Liver (tissue), 9 donors: ENCODE measurements around the gene GATA6. TPM values are rescaled to one million over a fixed set of nuclear protein-coding genes. Genes with fewer than 3 reads are reported as not detected.

Source experiments
- DNase-seq: peaks from one replicate; pipeline ENCODE4 v3.0.0-alpha.2; 2017; ENCODE audit warnings: low spot score
- H3K27ac ChIP-seq, 2 donors: one replicate each; pipeline ENCODE4 v1.7.0; 2013; ENCODE audit warnings: inconsistent platforms in 2 of 2, low read length in 2 of 2, control low read depth in 1 of 2, low read depth in 1 of 2, mild to moderate bottlenecking in 1 of 2
- H3K27me3 ChIP-seq, 4 donors: one replicate each; pipeline versions ENCODE4 v1.6.1 to v1.7.0; 2013; ENCODE audit warnings: low read length in 3 of 4, inconsistent platforms in 1 of 4, mild to moderate bottlenecking in 1 of 4, moderate library complexity in 1 of 4; ENCODE audit not compliant: control insufficient read depth in 4 of 4, insufficient read depth in 4 of 4
- H3K36me3 ChIP-seq, 4 donors: one replicate each; pipeline versions ENCODE4 v1.6.1 to v1.7.0; 2013; ENCODE audit warnings: low read length in 3 of 4, mild to moderate bottlenecking in 3 of 4, low read depth in 1 of 4, moderate library complexity in 1 of 4; ENCODE audit not compliant: control insufficient read depth in 4 of 4, insufficient read depth in 3 of 4
- H3K4me1 ChIP-seq, 4 donors: one replicate each; pipeline versions ENCODE4 v1.6.1 to v1.7.0; 2013; ENCODE audit warnings: low read length in 3 of 4, mild to moderate bottlenecking in 3 of 4, moderate library complexity in 1 of 4; ENCODE audit not compliant: control insufficient read depth in 4 of 4, insufficient read depth in 4 of 4
- H3K4me3 ChIP-seq, 3 donors: one replicate each; pipeline versions ENCODE4 v1.6.1 to v1.7.0; 2013; ENCODE audit warnings: low read length in 3 of 3, control low read depth in 1 of 3, low read depth in 1 of 3, mild to moderate bottlenecking in 1 of 3
- H3K9ac ChIP-seq, 2 donors: one replicate each; pipeline ENCODE4 v1.7.0; 2013; ENCODE audit warnings: low read length in 2 of 2, mild to moderate bottlenecking in 2 of 2, moderate library complexity in 2 of 2, control low read depth in 1 of 2, low read depth in 1 of 2
- H3K9me3 ChIP-seq, 4 donors: one replicate each; pipeline versions ENCODE4 v1.6.1 to v1.7.0; 2013; ENCODE audit warnings: low read length in 3 of 4; ENCODE audit not compliant: control insufficient read depth in 4 of 4
- ATF3 ChIP-seq: IDR thresholded peaks from 2 replicates; pipeline ENCODE4 v1.6.1; 2016; ENCODE audit warnings: antibody characterized with exemption
- FOXA1 ChIP-seq: IDR thresholded peaks from 2 replicates; pipeline ENCODE4 v1.6.1; 2016; ENCODE audit warnings: antibody characterized with exemption
- FOXA2 ChIP-seq: IDR thresholded peaks from 2 replicates; pipeline ENCODE4 v1.6.1; 2016; ENCODE audit warnings: antibody characterized with exemption
- GABPA ChIP-seq, 2 donors: IDR thresholded peaks in 1 of 2; conservative IDR thresholded peaks in 1 of 2; 2 replicates each; pipeline ENCODE4 v1.6.1; 2016; ENCODE audit warnings: antibody characterized with exemption in 2 of 2, mild to moderate bottlenecking in 1 of 2, moderate library complexity in 1 of 2
- HNF4A ChIP-seq, 2 donors: conservative IDR thresholded peaks; 2 replicates each; pipeline ENCODE4 v1.6.1; 2016; ENCODE audit warnings: antibody characterized with exemption in 2 of 2, mild to moderate bottlenecking in 2 of 2
- HNF4G ChIP-seq: IDR thresholded peaks from 2 replicates; pipeline ENCODE4 v1.6.1; 2016; ENCODE audit warnings: antibody characterized with exemption
- JUND ChIP-seq, 2 donors: IDR thresholded peaks; 2 replicates each; pipeline ENCODE4 v1.6.1; 2016; ENCODE audit warnings: antibody characterized with exemption in 2 of 2
- MAX ChIP-seq: IDR thresholded peaks from 2 replicates; pipeline ENCODE4 v1.6.1; 2016; ENCODE audit warnings: antibody characterized with exemption
- NR2F2 ChIP-seq: IDR thresholded peaks from 2 replicates; pipeline ENCODE4 v1.6.1; 2016; ENCODE audit warnings: antibody characterized with exemption
- RAD21 ChIP-seq, 2 donors: IDR thresholded peaks; 2 replicates each; pipeline ENCODE4 v1.6.1; 2016; ENCODE audit warnings: antibody characterized with exemption in 2 of 2, mild to moderate bottlenecking in 2 of 2
- RXRA ChIP-seq, 2 donors: IDR thresholded peaks; 2 replicates each; pipeline ENCODE4 v1.6.1; 2017 to 2018; ENCODE audit warnings: antibody characterized with exemption in 2 of 2, mild to moderate bottlenecking in 1 of 2
- SP1 ChIP-seq: IDR thresholded peaks from 2 replicates; pipeline ENCODE4 v1.6.1; 2018; ENCODE audit warnings: antibody characterized with exemption, mild to moderate bottlenecking
- TAF1 ChIP-seq: conservative IDR thresholded peaks from 2 replicates; pipeline ENCODE4 v1.6.1; 2016; ENCODE audit warnings: antibody characterized with exemption, mild to moderate bottlenecking
- YY1 ChIP-seq: IDR thresholded peaks from 2 replicates; pipeline ENCODE4 v1.6.1; 2016; ENCODE audit warnings: antibody characterized with exemption, mild to moderate bottlenecking
- ZBTB33 ChIP-seq: IDR thresholded peaks from 2 replicates; pipeline ENCODE4 v1.6.1; 2016; ENCODE audit warnings: antibody characterized with exemption
- WGBS: extraction: QIAGEN DNeasy Blood & Tissue Kit; methylation state at CpG from one replicate; pipeline ENCODE4 v1.1.7; 2013; 5-methylcytosine and 5-hydroxymethylcytosine counted together
- polyA plus RNA-seq, 2 donors: library from polyadenylated mRNA; stranded (reverse) in 1 of 2; unstranded in 1 of 2; fragments of 200-250 nt in 1 of 2; fragments of >200 nt in 1 of 2; fragmentation: Nextera tagmentation in 1 of 2; extraction: Ambion mirVana in 1 of 2; gene quantifications; one replicate each; pipeline versions ENCODE4 v1.2.1 to v1.2.3, GENCODE V29; 2013 to 2015
- total RNA-seq, 2 donors: library from RNA; depleted of rRNA; stranded (reverse); fragments of >200 nt; gene quantifications; one replicate each; pipeline ENCODE4 v1.2.3, GENCODE V29; 2014
- TF ChIP-seq, protein P1 (sequence below): fragments of 150-350 bp; IDR thresholded peaks from 2 replicates; pipeline ENCODE4 v1.5.1; 2017; ENCODE audit warnings: improper control_type of control experiment, low read depth, low read length; ENCODE audit not compliant: missing input control
- donor health status: healthy.
- donor health status: healthy.
- donor health status: healthy.
- donor health status: healthy.
- donor health status: healthy.

GATA6 gene
- total and polyA plus RNA-seq, 4 donors = 1.8 to 6.6 (median 4.9) TPM

GRCh38 chr18:22224339-22224738 lies 55.0 kb downstream of the GATA6 start:
- DNase-seq = no peak
- WGBS = 75% methylated on average over 1 of the region's 1 CpG
- H3K27me3 ChIP-seq = no peaks in the 10 kb centered on the region
- no peak overlapping the region for H3K27ac ChIP-seq
- no peaks in the 10 kb centered on the region for H3K36me3 ChIP-seq
- TF ChIP-seq, protein P1, sequence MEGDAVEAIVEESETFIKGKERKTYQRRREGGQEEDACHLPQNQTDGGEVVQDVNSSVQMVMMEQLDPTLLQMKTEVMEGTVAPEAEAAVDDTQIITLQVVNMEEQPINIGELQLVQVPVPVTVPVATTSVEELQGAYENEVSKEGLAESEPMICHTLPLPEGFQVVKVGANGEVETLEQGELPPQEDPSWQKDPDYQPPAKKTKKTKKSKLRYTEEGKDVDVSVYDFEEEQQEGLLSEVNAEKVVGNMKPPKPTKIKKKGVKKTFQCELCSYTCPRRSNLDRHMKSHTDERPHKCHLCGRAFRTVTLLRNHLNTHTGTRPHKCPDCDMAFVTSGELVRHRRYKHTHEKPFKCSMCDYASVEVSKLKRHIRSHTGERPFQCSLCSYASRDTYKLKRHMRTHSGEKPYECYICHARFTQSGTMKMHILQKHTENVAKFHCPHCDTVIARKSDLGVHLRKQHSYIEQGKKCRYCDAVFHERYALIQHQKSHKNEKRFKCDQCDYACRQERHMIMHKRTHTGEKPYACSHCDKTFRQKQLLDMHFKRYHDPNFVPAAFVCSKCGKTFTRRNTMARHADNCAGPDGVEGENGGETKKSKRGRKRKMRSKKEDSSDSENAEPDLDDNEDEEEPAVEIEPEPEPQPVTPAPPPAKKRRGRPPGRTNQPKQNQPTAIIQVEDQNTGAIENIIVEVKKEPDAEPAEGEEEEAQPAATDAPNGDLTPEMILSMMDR = no peak
- TF ChIP-seq HNF4G (no peak), HNF4A (conservative IDR thresholded peaks at IDR 0.05) (no peak), RXRA (IDR thresholded peaks at IDR 0.05) (no peak), MAX (no peak), YY1 (no peak), JUND (IDR thresholded peaks at IDR 0.05) (no peak), TAF1 (no peak), NR2F2 (no peak), FOXA1 (no peak), SP1 (no peak), FOXA2 (no peak), ZBTB33 (no peak), GABPA (IDR thresholded peaks at IDR 0.05 in 1 of 2, conservative IDR thresholded peaks at IDR 0.05 in 1 of 2) (no peak)
- H3K9me3 ChIP-seq = no peaks in the 10 kb centered on the region
- no peak overlapping the region for H3K4me3 ChIP-seq
- H3K9ac ChIP-seq = no peak overlapping the region
- no peaks in the 10 kb centered on the region for H3K4me1 ChIP-seq

GRCh38 chr18:22226801-22227200 lies 57.4 kb downstream of the GATA6 start:
- 84% methylated on average over 4 of the region's 4 CpGs for WGBS
- Histone ChIP-seq H3K36me3 (no peaks in the 10 kb centered on the region), H3K27ac (no peak overlapping the region), H3K4me1 (no peaks in the 10 kb centered on the region), H3K9ac (no peak overlapping the region), H3K4me3 (no peak overlapping the region), H3K27me3 (no peaks in the 10 kb centered on the region), H3K9me3 (no peaks in the 10 kb centered on the region)
- TF ChIP-seq FOXA1 (no peak), GABPA (IDR thresholded peaks at IDR 0.05 in 1 of 2, conservative IDR thresholded peaks at IDR 0.05 in 1 of 2) (no peak), ATF3 (no peak), HNF4G (no peak), FOXA2 (no peak), RAD21 (IDR thresholded peaks at IDR 0.05) (no peak), ZBTB33 (no peak)
- DNase-seq = no peak
